IMR-90 (cell line): ENCODE measurements around the gene EIF3K. TPM values are rescaled to one million over a fixed set of nuclear protein-coding genes. Genes with fewer than 3 reads are reported as not detected.

ENCODE experiments used
- ATAC-seq: fragments of 200-7000 bp; cut with Tn5 transposase; 2 replicates; pipeline ENCODE4 v1.9.1; 2020; ENCODE audit warnings: low read depth, mild to moderate bottlenecking, moderate library complexity
- BruUV-seq: library from RNA; stranded (reverse); fragments of 400-500 nt; replicated peaks from 2 replicates; lab custom pipeline; 2021; lab: Mats Ljungman, UMichigan
- CTCF ChIA-PET: fragments of 300-600 bp; formaldehyde crosslinking; extraction: SDS; loops from one replicate; lab custom pipeline; 2021; ENCODE audit warnings: antibody characterized with exemption; lab: Yijun Ruan, JAX
- POLR2A ChIA-PET: fragments of 300-600 bp; sonication (Branson Sonifier 250); formaldehyde crosslinking; loops from one replicate; lab custom pipeline; 2022; ENCODE audit warnings: antibody characterized with exemption; ENCODE audit not compliant: unreplicated experiment; lab: Charles Lee
- DNase-seq: peaks from one replicate; pipeline ENCODE4 v3.0.0; 2013
- H2AFZ ChIP-seq: replicated peaks from 2 replicates; pipeline ENCODE3; 2013; ENCODE audit warnings: low read length, mild to moderate bottlenecking; ENCODE audit not compliant: poor library complexity
- H2AK5ac ChIP-seq: 2 replicates; pipeline ENCODE4 v1.6.1; 2013; ENCODE audit warnings: low read depth, low read length, inconsistent platforms
- H2AK9ac ChIP-seq: replicated peaks from 2 replicates; pipeline ENCODE3; 2013; ENCODE audit warnings: mild to moderate bottlenecking, low read depth, low read length, moderate library complexity; ENCODE audit not compliant: poor library complexity
- H2BK120ac ChIP-seq: 2 replicates; pipeline ENCODE4 v1.6.1; 2013; ENCODE audit warnings: low read depth, low read length, inconsistent platforms
- H2BK15ac ChIP-seq: 3 replicates; pipeline ENCODE4 v1.6.1; 2013; ENCODE audit warnings: low read depth, low read length, inconsistent platforms
- H2BK20ac ChIP-seq: 2 replicates; pipeline ENCODE4 v1.6.1; 2013; ENCODE audit warnings: low read depth, mild to moderate bottlenecking, inconsistent platforms, low read length, moderate library complexity
- H2BK5ac ChIP-seq: 2 replicates; pipeline ENCODE4 v1.6.1; 2013; ENCODE audit warnings: mild to moderate bottlenecking, low read depth, low read length, inconsistent platforms; ENCODE audit not compliant: poor library complexity, severe bottlenecking
- H3K14ac ChIP-seq: replicated peaks from 2 replicates; pipeline ENCODE4 v1.6.1; 2013; ENCODE audit warnings: low read depth, low read length, inconsistent platforms
- H3K18ac ChIP-seq: 2 replicates; pipeline ENCODE4 v1.6.1; 2013; ENCODE audit warnings: low read depth, low read length, control low read depth
- H3K23ac ChIP-seq: 2 replicates; pipeline ENCODE4 v1.6.1; 2013; ENCODE audit warnings: low read depth, low read length, inconsistent platforms
- H3K27ac ChIP-seq: 2 replicates; pipeline ENCODE4 v1.5.1; 2013; ENCODE audit warnings: mild to moderate bottlenecking, control low read depth, low read length; ENCODE audit not compliant: insufficient read depth
- H3K27me3 ChIP-seq: 2 replicates; pipeline ENCODE4 v1.6.1; 2013; ENCODE audit warnings: low read length; ENCODE audit not compliant: control insufficient read depth, insufficient read depth
- H3K36me3 ChIP-seq: 2 replicates; pipeline ENCODE4 v1.6.1; 2013; ENCODE audit warnings: low read length, mixed read lengths; ENCODE audit not compliant: control insufficient read depth, insufficient read depth
- H3K4ac ChIP-seq: 2 replicates; pipeline ENCODE4 v1.6.1; 2013; ENCODE audit warnings: low read depth, low read length, inconsistent platforms
- H3K4me1 ChIP-seq: 2 replicates; pipeline ENCODE4 v1.6.1; 2013; ENCODE audit warnings: low read length, mixed read lengths; ENCODE audit not compliant: control insufficient read depth, insufficient read depth
- H3K4me2 ChIP-seq: 2 replicates; pipeline ENCODE4 v1.6.1; 2013; ENCODE audit warnings: low read depth, mild to moderate bottlenecking, control low read depth, low read length, moderate library complexity
- H3K4me3 ChIP-seq: 2 replicates; pipeline ENCODE4 v1.5.1; 2013; ENCODE audit warnings: low read depth, mild to moderate bottlenecking, control low read depth, low read length, moderate library complexity; ENCODE audit not compliant: insufficient read depth
- H3K56ac ChIP-seq: 2 replicates; pipeline ENCODE4 v1.6.1; 2013; ENCODE audit warnings: low read length, inconsistent platforms; ENCODE audit not compliant: insufficient read depth; ENCODE audit errors: extremely low read depth
- H3K79me1 ChIP-seq, 2 experiments: 2 replicates each; pipeline ENCODE4 v1.6.1; 2013; ENCODE audit warnings: low read length in 2 of 2, inconsistent platforms in 1 of 2, low read depth in 1 of 2
- H3K9ac ChIP-seq: 2 replicates; pipeline ENCODE4 v1.6.1; 2013; ENCODE audit warnings: low read depth, low read length, control low read depth
- H3K9me1 ChIP-seq: 2 replicates; pipeline ENCODE4 v1.6.1; 2013; ENCODE audit warnings: low read length, inconsistent platforms; ENCODE audit not compliant: insufficient read depth
- H3K9me3 ChIP-seq: 2 replicates; pipeline ENCODE4 v1.6.1; 2013; ENCODE audit warnings: low read length; ENCODE audit not compliant: control insufficient read depth, insufficient read depth
- H4K20me1 ChIP-seq: 2 replicates; pipeline ENCODE4 v1.6.1; 2013; ENCODE audit warnings: low read length, inconsistent platforms; ENCODE audit not compliant: insufficient read depth
- H4K5ac ChIP-seq: 2 replicates; pipeline ENCODE4 v1.6.1; 2013; ENCODE audit warnings: mild to moderate bottlenecking, low read depth, low read length, control low read depth
- H4K8ac ChIP-seq, 2 experiments: 2 replicates each; pipeline ENCODE4 v1.6.1; 2013; ENCODE audit warnings: low read depth in 2 of 2, low read length in 2 of 2, control low read depth in 1 of 2, inconsistent platforms in 1 of 2
- H4K91ac ChIP-seq: 2 replicates; pipeline ENCODE4 v1.6.1; 2013; ENCODE audit warnings: low read depth, low read length, inconsistent platforms; ENCODE audit not compliant: insufficient read depth
- NFE2L2 ChIP-seq: fragments of 150-350 bp; IDR thresholded peaks from 2 replicates; pipeline ENCODE4 v1.6.1; 2016; ENCODE audit warnings: low read depth, mild to moderate bottlenecking, low read length
- RCOR1 ChIP-seq: IDR thresholded peaks from 2 replicates; pipeline ENCODE4 v1.6.1; 2012; ENCODE audit warnings: mild to moderate bottlenecking, low read length, improper control_type of control experiment; ENCODE audit not compliant: insufficient replicate concordance
- WGBS, 2 experiments: methylation state at CpG; one replicate each; pipeline versions ENCODE4 v1.1.5 to v1.1.7; 2013; ENCODE audit warnings: missing lambda C conversion rate in 2 of 2; ENCODE audit not compliant: insufficient read length in 1 of 2; ENCODE audit errors: extremely low coverage in 2 of 2; 5-methylcytosine and 5-hydroxymethylcytosine counted together
- dilution Hi-C: fragments of 300-500 bp; cut with HindIII; formaldehyde crosslinking; loops from one replicate; pipeline ENCODE4 v1.14.3; 2018; ENCODE audit warnings: low sequenced_read_pairs; ENCODE audit not compliant: unreplicated experiment
- in situ Hi-C: fragments of 300-500 bp; cut with MboI; formaldehyde crosslinking; loops from 3 replicates; pipeline ENCODE4 v1.14.3; 2019; ENCODE audit warnings: low sequenced_read_pairs, inconsistent platforms, mixed read lengths
- intact Hi-C: fragments of 100-400 bp; cut with micrococcal nuclease; formaldehyde crosslinking; loops from 2 replicates; pipeline ENCODE4 v1.10.0; 2022
- polyA plus RNA-seq, 3 experiments: library from polyadenylated mRNA; depleted of rRNA; stranded (reverse); fragments of >200 nt; gene quantifications; 2 replicates each; pipeline ENCODE4 v1.2.3, GENCODE V29; 2012; ENCODE audit warnings: low replicate concordance in 1 of 3
- total RNA-seq: library from RNA; depleted of rRNA; stranded (reverse); fragments of >200 nt; gene quantifications from 2 replicates; pipeline ENCODE4 v1.2.3, GENCODE V29; 2012

EIF3K gene
- total and polyA plus RNA-seq, 2 of the 4 experiments (the other 2 are of a cell fraction): 575 to 1,137 TPM

- ATAC-seq (no peak), DNase-seq (no peak)
- H2BK5ac ChIP-seq: peak overlapping the region; percentile 68
- in situ Hi-C loops: no loop called here
- H2BK15ac ChIP-seq: 0 out of 3 replicates have a peak overlapping the region, but pooled peaks have one; percentile 18
- H3K18ac ChIP-seq: 0 out of 2 replicates have a peak overlapping the region, but pooled peaks have one; percentile 10
- H3K27ac ChIP-seq: peak overlapping the region; percentile 77
- H4K20me1 ChIP-seq: peaks cover 81% of the 10 kb centered on the region
- peaks cover 13% of the 10 kb centered on the region for H3K36me3 ChIP-seq
- H2AK5ac ChIP-seq: peak overlapping the region; percentile 89
- peak overlapping the region; percentile 74 for H2AK9ac ChIP-seq
- H3K14ac ChIP-seq: peak overlapping the region; percentile 90
- TF ChIP-seq NFE2L2 (no peak), RCOR1 (no peak)
- peak overlapping the region; percentile 65 for H3K9ac ChIP-seq
- CTCF ChIA-PET: interaction anchor here (1.5 kb wide), 1 partner anchor 15 kb away, joined by 4 read pairs; no protein-coding TSS in a partner anchor
- no peak overlapping the region for H3K56ac ChIP-seq
- peaks cover 53% of the 10 kb centered on the region for H3K4me1 ChIP-seq
- peak overlapping the region in 1 of 2 experiments; percentile 80; a peak in 2 of 4 replicates for H4K8ac ChIP-seq
- no peaks in the 10 kb centered on the region for H3K27me3 ChIP-seq
- peak overlapping the region; percentile 59 for H2BK20ac ChIP-seq
- WGBS, 2 experiments: 75% methylated on average over 6 of the region's 11 CpGs; no CpG with 5 or more reads in 1 of the 2 experiments
- peak overlapping the region; percentile 22 for H4K5ac ChIP-seq
- peaks cover 6 to 76% of the 10 kb centered on the region in 2 experiments; a peak in 3 of 4 replicates for H3K79me1 ChIP-seq
- H3K9me3 ChIP-seq: no peaks in the 10 kb centered on the region
- dilution Hi-C loops: no loop called here
- H3K4ac ChIP-seq: peak overlapping the region; percentile 81
- BruUV-seq: no TSS peak
- peaks cover 62% of the 10 kb centered on the region for H3K9me1 ChIP-seq
- H2AFZ ChIP-seq: no peak overlapping the region
- peak overlapping the region; percentile 69 for H4K91ac ChIP-seq
- H3K4me2 ChIP-seq: peak overlapping the region; percentile 48
- H2BK120ac ChIP-seq: peak overlapping the region; percentile 74
- no peak overlapping the region for H3K4me3 ChIP-seq
- intact Hi-C loops: no loop called here
- POLR2A ChIA-PET: no interaction called here
- peak overlapping the region; percentile 49 for H3K23ac ChIP-seq
These were observed 58.1 kb downstream of the EIF3K start for GRCh38 chr19:38676878-38677646.
